Mucosa of rectum (tissue), 2 donors: ENCODE data around the gene ERMAP.
"Not testable (repeated sequence)": the region's sequence is repeated elsewhere in the genome, so short reads cannot be mapped to it uniquely, and the experiment has no call there.

Experiments
- H3K27ac ChIP-seq, 2 donors: one replicate each; pipeline ENCODE4 v1.7.0; 2013; ENCODE audit warnings: inconsistent platforms in 2 of 2, low read depth in 2 of 2, low read length in 2 of 2
- H3K27me3 ChIP-seq, 2 donors: one replicate each; pipeline ENCODE4 v1.7.0; 2013; ENCODE audit warnings: low read length in 2 of 2; ENCODE audit not compliant: control insufficient read depth in 2 of 2, insufficient read depth in 2 of 2
- H3K36me3 ChIP-seq, 2 donors: one replicate each; pipeline ENCODE4 v1.7.0; 2013; ENCODE audit warnings: low read length in 2 of 2; ENCODE audit not compliant: control insufficient read depth in 2 of 2, insufficient read depth in 2 of 2
- H3K4me1 ChIP-seq, 2 donors: one replicate each; pipeline ENCODE4 v1.7.0; 2013; ENCODE audit warnings: low read length in 2 of 2, mild to moderate bottlenecking in 1 of 2; ENCODE audit not compliant: control insufficient read depth in 2 of 2, insufficient read depth in 2 of 2
- H3K4me3 ChIP-seq, 2 donors: one replicate each; pipeline ENCODE4 v1.7.0; 2013; ENCODE audit warnings: low read length in 2 of 2
- H3K9ac ChIP-seq, 2 donors: one replicate each; pipeline ENCODE4 v1.7.0; 2013; ENCODE audit warnings: low read length in 2 of 2, low read depth in 1 of 2, mild to moderate bottlenecking in 1 of 2
- H3K9me3 ChIP-seq, 2 donors: one replicate each; pipeline ENCODE4 v1.7.0; 2013; ENCODE audit warnings: low read length in 2 of 2; ENCODE audit not compliant: control insufficient read depth in 2 of 2
- donor health status: healthy.
- donor health status: Normal muscosa, but diverticular disease.

Gene ERMAP

DNA sequence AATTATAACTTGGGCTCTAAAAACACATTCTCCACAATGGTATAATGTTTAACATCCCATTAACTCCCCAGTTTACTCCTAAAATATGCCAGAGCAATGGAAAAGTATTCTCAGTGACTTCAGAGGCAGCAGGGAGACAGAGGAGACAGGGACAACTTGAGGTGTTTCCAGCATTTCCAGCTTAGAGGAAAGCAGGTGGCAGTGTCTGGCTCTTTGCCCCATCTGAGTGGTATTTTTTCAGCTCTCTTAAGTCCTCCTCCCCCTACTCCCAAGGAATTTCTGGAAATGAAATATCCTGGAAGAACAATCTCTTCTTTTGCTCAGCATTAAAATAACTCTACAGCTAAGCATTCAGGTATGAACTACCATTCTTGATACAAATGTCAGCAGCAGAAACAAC, 10.8 kb upstream of the ERMAP start:
- no peak overlapping the region for H3K27ac ChIP-seq
- no peak overlapping the region for H3K9ac ChIP-seq
- no peaks in the 10 kb centered on the region for H3K4me1 ChIP-seq
- H3K27me3 ChIP-seq = no peaks in the 10 kb centered on the region
- H3K4me3 ChIP-seq = no peak overlapping the region
- no peaks in the 10 kb centered on the region for H3K9me3 ChIP-seq
- peaks cover 4 to 5% of the 10 kb centered on the region in 2 donors for H3K36me3 ChIP-seq

DNA sequence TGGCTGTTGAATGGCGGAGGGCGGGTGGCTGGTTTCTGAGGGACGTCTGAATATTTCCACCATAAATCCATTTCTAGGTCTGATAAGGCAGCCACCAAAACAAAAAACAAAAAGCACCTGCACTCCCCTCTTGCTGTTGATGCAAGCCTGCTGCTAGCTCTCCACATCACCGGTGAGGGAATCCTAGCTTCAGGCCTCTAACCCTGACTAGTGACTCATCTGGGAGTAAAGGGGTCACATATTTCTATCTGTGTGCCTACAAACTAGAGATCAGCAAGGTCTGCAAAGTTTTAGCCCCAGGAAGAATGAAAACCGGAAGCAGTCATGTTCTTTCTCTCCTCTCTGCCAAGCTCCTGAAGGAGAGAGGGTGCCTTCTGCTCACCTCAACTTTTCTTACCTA, 10.3 kb upstream of the ERMAP start:
- Histone ChIP-seq H3K9ac (no peak overlapping the region), H3K27ac (no peak overlapping the region), H3K4me3 (no peak overlapping the region), H3K36me3 (peaks cover 4 to 5% of the 10 kb centered on the region in 2 donors), H3K4me1 (no peaks in the 10 kb centered on the region), H3K27me3 (no peaks in the 10 kb centered on the region), H3K9me3 (no peaks in the 10 kb centered on the region)

DNA sequence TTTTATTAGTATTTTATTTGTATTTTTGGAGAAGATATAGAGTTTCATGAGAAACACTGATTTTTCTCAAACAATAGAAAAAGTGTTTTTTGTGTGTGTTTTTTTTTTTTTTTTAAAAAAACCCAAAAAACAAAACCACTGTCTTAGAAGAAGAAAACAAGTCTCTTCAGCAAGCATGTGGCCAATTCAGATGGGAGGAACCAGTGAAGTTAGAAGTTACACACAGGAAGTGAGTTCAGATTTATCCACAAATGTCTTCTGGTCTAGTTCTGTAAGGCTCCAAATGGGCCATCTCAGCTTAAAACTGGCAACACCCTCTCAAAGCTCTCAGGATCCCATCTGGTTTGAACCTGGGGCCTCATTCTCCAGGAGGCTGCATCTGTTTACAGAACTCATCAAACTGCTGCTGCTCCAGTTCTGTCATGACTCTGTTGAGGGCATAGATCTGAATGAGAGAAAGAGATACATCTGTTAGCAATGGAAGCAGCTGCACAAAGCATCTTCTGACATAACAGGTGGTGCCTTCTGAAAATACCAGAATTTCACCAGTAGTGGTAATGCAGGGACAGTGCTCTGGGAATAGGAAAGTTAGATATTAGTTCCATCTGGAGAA, 9.8 kb upstream of the ERMAP start:
- Histone ChIP-seq H3K36me3 (peaks cover 4 to 5% of the 10 kb centered on the region in 2 donors), H3K27ac (no peak overlapping the region)

DNA sequence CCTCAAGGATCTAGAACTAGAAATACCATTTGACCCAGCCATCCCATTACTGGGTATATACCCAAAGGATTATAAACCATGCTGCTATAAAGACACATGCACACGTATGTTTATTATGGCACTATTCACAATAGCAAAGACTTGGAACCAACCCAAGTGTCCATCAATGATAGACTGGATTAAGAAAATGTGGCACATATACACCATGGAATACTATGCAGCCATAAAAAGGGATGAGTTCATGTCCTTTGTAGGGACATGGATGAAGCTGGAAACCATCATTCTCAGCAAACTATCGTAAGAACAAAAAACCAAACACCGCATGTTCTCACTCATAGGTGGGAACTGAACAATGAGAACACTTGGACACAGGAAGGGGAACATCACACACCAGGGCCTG, 2.1 kb upstream of the ERMAP start:
- not testable (repeated sequence) for H3K9me3 ChIP-seq, H3K27me3 ChIP-seq, H3K27ac ChIP-seq, H3K4me3 ChIP-seq, H3K9ac ChIP-seq, H3K36me3 ChIP-seq
- peaks cover 13 to 14% of the 10 kb centered on the region in 2 donors for H3K4me1 ChIP-seq

More for the DNA sequence above, 9.8 kb upstream of the ERMAP start:
- no peak overlapping the region for H3K9ac ChIP-seq
- H3K4me1 ChIP-seq = no peaks in the 10 kb centered on the region
- H3K9me3 ChIP-seq = no peaks in the 10 kb centered on the region
- no peak overlapping the region for H3K4me3 ChIP-seq
- H3K27me3 ChIP-seq = no peaks in the 10 kb centered on the region

DNA sequence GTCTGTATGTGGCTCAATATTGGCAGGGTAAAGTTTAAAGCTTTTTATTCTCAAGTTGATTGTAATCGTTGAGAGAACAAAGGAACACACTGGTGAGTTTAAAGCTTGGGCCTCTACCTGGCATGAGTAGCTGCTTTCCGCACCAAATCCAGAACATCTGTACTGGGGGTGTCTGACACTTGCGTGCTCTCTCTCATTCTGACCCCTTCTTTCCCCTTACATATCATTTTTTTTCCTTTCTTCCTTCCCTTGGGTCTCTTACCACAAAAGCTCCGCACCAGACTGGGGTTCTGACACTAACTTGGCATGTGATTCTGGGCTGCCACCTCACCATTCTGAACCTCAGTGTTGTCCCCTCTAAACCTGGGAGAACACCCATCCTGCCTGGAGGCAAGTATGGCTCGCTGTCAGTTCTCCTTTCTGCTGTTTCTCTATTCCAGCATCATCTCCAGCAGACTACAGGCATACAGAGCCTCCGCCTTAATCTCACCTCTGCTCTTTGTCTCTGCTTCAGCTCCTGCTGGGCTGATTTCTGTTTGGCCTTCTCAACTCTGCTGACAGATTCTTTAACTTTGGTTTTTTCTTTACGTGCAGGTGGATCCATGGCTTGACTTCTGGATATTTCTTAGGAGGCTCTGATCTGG, 859 bp upstream of the ERMAP start:
- Histone ChIP-seq H3K4me1 (peaks cover 13 to 14% of the 10 kb centered on the region in 2 donors), H3K36me3 (no peaks in the 10 kb centered on the region), H3K9me3 (no peaks in the 10 kb centered on the region), H3K27ac (peak overlapping the region; percentile 62 to 98), H3K9ac (peak overlapping the region; percentile 62 to 88), H3K4me3 (peak overlapping the region; percentile 68 to 92), H3K27me3 (no peaks in the 10 kb centered on the region)

DNA sequence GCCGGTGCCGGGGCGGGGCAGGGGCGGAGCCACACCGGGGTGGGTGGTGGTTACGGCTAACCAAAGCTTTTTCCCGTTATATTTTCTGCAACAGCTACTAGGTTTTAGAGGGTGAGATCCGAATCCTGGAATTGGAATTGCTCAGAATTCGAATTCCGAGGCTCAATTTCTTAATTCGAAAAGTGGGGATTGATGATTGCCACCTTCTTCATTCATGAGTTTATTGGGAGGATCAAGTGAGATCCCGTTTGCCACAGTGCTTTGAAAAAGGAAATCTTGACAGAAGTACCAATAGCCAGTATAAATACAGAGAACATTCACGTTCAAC, 482 bp downstream of the ERMAP start:
- peak overlapping the region; percentile 98 to 100 for H3K27ac ChIP-seq
- H3K9ac ChIP-seq = peak overlapping the region in 1 of 2 donors; percentile 27
- H3K4me1 ChIP-seq = peaks cover 13 to 14% of the 10 kb centered on the region in 2 donors
- no peaks in the 10 kb centered on the region for H3K36me3 ChIP-seq
- no peaks in the 10 kb centered on the region for H3K27me3 ChIP-seq
- no peaks in the 10 kb centered on the region for H3K9me3 ChIP-seq
- peak overlapping the region; percentile 77 to 92 for H3K4me3 ChIP-seq

DNA sequence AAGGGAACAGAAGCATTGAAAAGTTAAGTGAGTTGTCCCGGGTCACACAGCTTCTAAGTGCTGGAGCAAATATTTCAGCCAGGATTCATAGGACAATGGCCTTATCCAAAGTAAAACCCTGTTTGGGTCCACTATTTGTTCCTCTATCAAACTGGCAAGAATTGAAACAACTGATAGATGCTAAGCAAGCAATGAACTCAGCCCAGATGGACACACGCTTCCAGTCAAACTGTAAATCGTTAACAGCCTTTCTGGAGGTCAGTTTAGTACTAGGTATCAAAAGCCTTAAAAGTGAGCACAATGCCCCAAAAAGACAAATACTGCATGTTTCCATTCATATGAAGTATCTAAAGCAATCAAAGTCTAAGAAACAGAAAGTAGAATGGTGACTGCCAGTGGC, 1.1 kb downstream of the ERMAP start:
- Histone ChIP-seq H3K9ac (no peak overlapping the region), H3K4me1 (peaks cover 13 to 15% of the 10 kb centered on the region in 2 donors), H3K9me3 (no peaks in the 10 kb centered on the region), H3K4me3 (peak overlapping the region; percentile 77 to 92), H3K27ac (no peak overlapping the region), H3K36me3 (no peaks in the 10 kb centered on the region), H3K27me3 (no peaks in the 10 kb centered on the region)

DNA sequence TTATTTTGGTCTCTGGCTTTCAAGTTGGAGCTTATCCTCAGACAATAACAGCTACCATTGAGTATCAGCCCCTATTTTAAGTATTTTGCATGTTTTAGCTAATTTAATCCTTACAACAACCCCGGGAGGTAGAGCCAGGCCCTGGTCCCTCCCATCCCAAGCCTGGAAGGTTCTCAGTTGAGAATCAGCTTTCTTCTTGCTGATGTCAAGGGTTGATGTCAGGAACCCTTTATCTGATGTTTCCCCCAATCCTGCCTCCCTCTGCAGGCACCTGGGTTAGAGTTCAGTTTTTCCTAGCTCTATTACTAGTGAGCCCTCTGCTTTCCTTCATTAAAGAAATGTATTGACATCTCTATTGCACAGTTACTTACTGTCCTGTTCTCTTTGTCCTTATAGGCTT, 3.9 kb downstream of the ERMAP start:
- Histone ChIP-seq H3K27me3 (no peaks in the 10 kb centered on the region), H3K4me1 (peaks cover 13 to 15% of the 10 kb centered on the region in 2 donors)

DNA sequence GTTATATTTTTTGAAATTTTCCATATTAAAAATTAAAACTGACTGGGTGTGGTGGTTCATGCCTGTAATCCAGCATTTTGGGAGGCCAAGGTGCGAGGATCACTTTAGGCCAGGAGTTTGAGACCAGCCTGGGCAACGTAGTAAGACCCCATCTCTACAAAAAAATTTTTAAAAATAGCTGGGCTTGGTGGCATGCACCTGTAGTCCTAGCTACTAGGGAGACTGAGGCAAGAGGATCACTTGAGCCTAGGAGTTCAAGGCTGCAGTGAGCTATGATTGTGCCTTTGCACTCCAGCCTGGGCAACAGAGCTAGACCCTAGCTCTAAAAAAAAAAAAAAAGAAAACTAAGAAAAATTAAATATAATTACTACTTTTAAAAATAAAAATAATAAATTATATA, 4.8 kb downstream of the ERMAP start:
- Histone ChIP-seq H3K27ac (no peak overlapping the region), H3K36me3 (peaks cover 0 to 2% of the 10 kb centered on the region in 2 donors), H3K9me3 (no peaks in the 10 kb centered on the region), H3K4me1 (peaks cover 7% of the 10 kb centered on the region in 2 donors), H3K4me3 (no peak overlapping the region), H3K9ac (no peak overlapping the region), H3K27me3 (no peaks in the 10 kb centered on the region)

More for the DNA sequence above, 3.9 kb downstream of the ERMAP start:
- H3K9ac ChIP-seq = no peak overlapping the region
- H3K36me3 ChIP-seq = peaks cover 0 to 2% of the 10 kb centered on the region in 2 donors
- H3K4me3 ChIP-seq = no peak overlapping the region
- H3K9me3 ChIP-seq = no peaks in the 10 kb centered on the region
- no peak overlapping the region for H3K27ac ChIP-seq

DNA sequence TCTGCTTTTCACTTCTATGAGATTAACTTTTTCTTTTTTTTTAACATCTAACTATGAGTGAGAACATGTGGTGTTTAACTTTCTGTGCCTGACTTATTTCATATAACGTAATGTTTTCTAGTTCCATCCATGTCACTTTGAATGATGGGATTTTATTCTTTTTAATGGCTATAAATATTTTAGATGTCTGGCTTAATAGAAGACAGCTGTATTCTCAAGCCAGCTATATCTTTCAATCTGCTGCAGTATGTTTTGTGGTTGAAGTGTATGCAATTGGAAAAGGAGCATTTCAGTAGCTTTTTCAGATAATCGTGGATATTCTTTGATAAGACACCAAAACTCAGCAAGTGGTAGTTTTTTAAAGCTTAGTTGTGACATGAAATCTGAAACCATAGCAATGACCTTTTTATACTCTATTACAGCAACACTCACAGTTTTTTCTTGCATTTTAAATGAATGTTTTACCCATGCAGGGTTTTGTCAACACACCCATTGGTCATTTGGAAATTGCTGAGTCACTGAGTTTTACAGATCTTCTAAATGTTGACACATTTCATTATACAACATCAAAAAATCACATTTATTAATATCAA, 6.0 kb downstream of the ERMAP start:
- Histone ChIP-seq H3K27me3 (no peaks in the 10 kb centered on the region), H3K9me3 (no peaks in the 10 kb centered on the region), H3K27ac (no peak overlapping the region), H3K9ac (no peak overlapping the region), H3K36me3 (peaks cover 0 to 2% of the 10 kb centered on the region in 2 donors), H3K4me3 (no peak overlapping the region), H3K4me1 (peaks cover 2% of the 10 kb centered on the region in 2 donors)
